ENCODE data around the gene PVRIG. TPM values are rescaled to one million over a fixed set of nuclear protein-coding genes. Genes with fewer than 3 reads are reported as not detected.
A peak's percentile ranks its signal among the peaks of the same experiment; 100 is the strongest.
"Not testable (repeated sequence)": the region's sequence is repeated elsewhere in the genome, so short reads cannot be mapped to it uniquely, and the experiment has no call there.

The PVRIG gene
- total RNA-seq, 1 experiment from 2014 or later, result 1.4 TPM

GRCh38 chr7:100221231-100221718 is 1.5 kb downstream of the PVRIG start:
- in situ Hi-C loops (cut with HindIII; ENCODE audit: low pct_unique_long_range_greater_than_20kb, low sequenced_read_pairs), result no loop called here
- DNase-seq (ENCODE audit: low read depth), result no peak

- DNase-seq (ENCODE audit: low read depth), result no peak
- in situ Hi-C loops (cut with HindIII; ENCODE audit: low pct_unique_long_range_greater_than_20kb, low sequenced_read_pairs), result no loop called here
Measured at GRCh38 chr7:100221767-100222444, 2.2 kb downstream of the PVRIG start.

- no peak for DNase-seq (ENCODE audit: low read depth)
- in situ Hi-C loops (cut with HindIII; ENCODE audit: low pct_unique_long_range_greater_than_20kb, low sequenced_read_pairs), result no loop called here
Measured at GRCh38 chr7:100222445-100223132, 2.8 kb downstream of the PVRIG start.

GRCh38 chr7:100223376-100223927 is 3.7 kb downstream of the PVRIG start:
- DNase-seq (ENCODE audit: low read depth); in situ Hi-C loops (cut with HindIII; ENCODE audit: low pct_unique_long_range_greater_than_20kb, low sequenced_read_pairs): not testable (repeated sequence)

- in situ Hi-C loops (cut with HindIII; ENCODE audit: low pct_unique_long_range_greater_than_20kb, low sequenced_read_pairs), result not testable (repeated sequence)
Measured at GRCh38 chr7:100224891-100225290, 5.1 kb downstream of the PVRIG start.

GRCh38 chr7:100234660-100235317 is 15.0 kb downstream of the PVRIG start:
- in situ Hi-C loops (cut with HindIII; ENCODE audit: low pct_unique_long_range_greater_than_20kb, low sequenced_read_pairs); DNase-seq (ENCODE audit: low read depth): not testable (repeated sequence)

More at GRCh38 chr7:100224891-100225290, 5.1 kb downstream of the PVRIG start:
- not testable (repeated sequence) for DNase-seq (ENCODE audit: low read depth)

GRCh38 chr7:100239975-100240374 is 20.2 kb downstream of the PVRIG start:
- in situ Hi-C loops (cut with HindIII; ENCODE audit: low pct_unique_long_range_greater_than_20kb, low sequenced_read_pairs); DNase-seq (ENCODE audit: low read depth): not testable (repeated sequence)

- in situ Hi-C loops (cut with HindIII; ENCODE audit: low pct_unique_long_range_greater_than_20kb, low sequenced_read_pairs); DNase-seq (ENCODE audit: low read depth): not testable (repeated sequence)
Measured at GRCh38 chr7:100243385-100243784, 23.6 kb downstream of the PVRIG start.

- in situ Hi-C loops (cut with HindIII; ENCODE audit: low pct_unique_long_range_greater_than_20kb, low sequenced_read_pairs), result not testable (repeated sequence)
- peak; percentile 56 for DNase-seq (ENCODE audit: low read depth)
Measured at GRCh38 chr7:100244988-100245605, 25.3 kb downstream of the PVRIG start.

GRCh38 chr7:100246121-100246864 is 26.5 kb downstream of the PVRIG start:
- in situ Hi-C loops (cut with HindIII; ENCODE audit: low pct_unique_long_range_greater_than_20kb, low sequenced_read_pairs), result not testable (repeated sequence)
- peak; percentile 98 for DNase-seq (ENCODE audit: low read depth)

GRCh38 chr7:100246865-100247137 is 27.1 kb downstream of the PVRIG start:
- in situ Hi-C loops (cut with HindIII; ENCODE audit: low pct_unique_long_range_greater_than_20kb, low sequenced_read_pairs); DNase-seq (ENCODE audit: low read depth): not testable (repeated sequence)

- in situ Hi-C loops (cut with HindIII; ENCODE audit: low pct_unique_long_range_greater_than_20kb, low sequenced_read_pairs), result no loop called here
- peak; percentile 95 for DNase-seq (ENCODE audit: low read depth)
Measured at GRCh38 chr7:100247152-100247757, 27.5 kb downstream of the PVRIG start.

- in situ Hi-C loops (cut with HindIII; ENCODE audit: low pct_unique_long_range_greater_than_20kb, low sequenced_read_pairs), result no loop called here
- DNase-seq (ENCODE audit: low read depth), result no peak
Measured at GRCh38 chr7:100248483-100248882, 28.7 kb downstream of the PVRIG start.

- no peak for DNase-seq (ENCODE audit: low read depth)
- in situ Hi-C loops (cut with HindIII; ENCODE audit: low pct_unique_long_range_greater_than_20kb, low sequenced_read_pairs), result no loop called here
Measured at GRCh38 chr7:100257017-100257416, 37.3 kb downstream of the PVRIG start.

GRCh38 chr7:100259984-100260383 is 40.2 kb downstream of the PVRIG start:
- in situ Hi-C loops (cut with HindIII; ENCODE audit: low pct_unique_long_range_greater_than_20kb, low sequenced_read_pairs); DNase-seq (ENCODE audit: low read depth): not testable (repeated sequence)

GRCh38 chr7:100262896-100263295 is 43.1 kb downstream of the PVRIG start:
- in situ Hi-C loops (cut with HindIII; ENCODE audit: low pct_unique_long_range_greater_than_20kb, low sequenced_read_pairs), result not testable (repeated sequence)

GRCh38 chr7:100264223-100264622 is 44.5 kb downstream of the PVRIG start:
- in situ Hi-C loops (cut with HindIII; ENCODE audit: low pct_unique_long_range_greater_than_20kb, low sequenced_read_pairs); DNase-seq (ENCODE audit: low read depth): not testable (repeated sequence)

More at GRCh38 chr7:100262896-100263295, 43.1 kb downstream of the PVRIG start:
- DNase-seq (ENCODE audit: low read depth), result not testable (repeated sequence)

Measured in Caki2 (cell line).